Karpas-422 (cell line): ENCODE results near the gene C17orf75. TPM values are rescaled to one million over a fixed set of nuclear protein-coding genes. Genes with fewer than 3 reads are reported as not detected.

Experiments
- DNase-seq: peaks from one replicate; pipeline ENCODE4 v3.0.0-alpha.2; 2015
- H2AFZ ChIP-seq: fragments of 200-600 bp; sonication (generic); 2 replicates; pipeline ENCODE4 v1.6.1; 2014; ENCODE audit warnings: antibody characterized with exemption, low read length, mixed read lengths
- H3K27ac ChIP-seq: fragments of 200-600 bp; sonication (generic); 2 replicates; pipeline ENCODE4 v1.5.1; 2014; ENCODE audit warnings: mild to moderate bottlenecking, low read length, moderate library complexity
- H3K27me3 ChIP-seq: fragments of 200-600 bp; sonication (generic); 2 replicates; pipeline ENCODE4 v1.6.1; 2014; ENCODE audit warnings: low read length, mixed read lengths
- H3K36me3 ChIP-seq: fragments of 200-600 bp; sonication (generic); 2 replicates; pipeline ENCODE4 v1.6.1; 2014; ENCODE audit warnings: low read length, mixed read lengths; ENCODE audit not compliant: insufficient read depth
- H3K4me1 ChIP-seq: fragments of 200-600 bp; sonication (generic); 2 replicates; pipeline ENCODE4 v1.6.1; 2014; ENCODE audit warnings: mild to moderate bottlenecking, low read length, mixed read lengths
- H3K4me2 ChIP-seq: fragments of 200-600 bp; sonication (generic); 2 replicates; pipeline ENCODE4 v1.6.1; 2014; ENCODE audit warnings: low read length, low read depth, mild to moderate bottlenecking; ENCODE audit not compliant: poor library complexity, severe bottlenecking
- H3K4me3 ChIP-seq: fragments of 200-600 bp; sonication (generic); 2 replicates; pipeline ENCODE4 v1.5.1; 2014; ENCODE audit warnings: mild to moderate bottlenecking, antibody characterized with exemption, low read length, mixed read lengths
- H3K79me2 ChIP-seq: fragments of 200-600 bp; sonication (generic); 2 replicates; pipeline ENCODE4 v1.6.1; 2014; ENCODE audit warnings: mild to moderate bottlenecking, low read length, mixed read lengths
- H3K9ac ChIP-seq: fragments of 200-600 bp; sonication (generic); 2 replicates; pipeline ENCODE4 v1.6.0; 2014; ENCODE audit warnings: low read length
- H3K9me2 ChIP-seq: fragments of 200-600 bp; sonication (generic), shearing (Covaris generic); replicated peaks from 2 replicates; pipeline ENCODE4 v1.6.0; 2014; ENCODE audit warnings: mild to moderate bottlenecking, low read length, moderate library complexity; ENCODE audit not compliant: insufficient read depth
- H3K9me3 ChIP-seq: fragments of 300-700, 200-600 bp; sonication (generic); 2 replicates; pipeline ENCODE4 v1.6.1; 2014; ENCODE audit warnings: low read length, mixed read lengths
- H4K20me1 ChIP-seq: fragments of 200-600 bp; sonication (generic); 2 replicates; pipeline ENCODE4 v1.6.1; 2014; ENCODE audit warnings: mild to moderate bottlenecking, antibody characterized with exemption, low read length, low read depth; ENCODE audit not compliant: insufficient read depth
- total RNA-seq: library from RNA; depleted of rRNA; stranded (reverse); fragments of >200 nt; shearing (Covaris generic); gene quantifications from 2 replicates; pipeline ENCODE4 v1.2.3, GENCODE V29; 2014; ENCODE audit warnings: low replicate concordance

C17orf75 gene
- total RNA-seq, 1 experiment from 2014 or later, result 31.3 TPM

- Histone ChIP-seq H3K27me3 (no peaks in the 10 kb centered on the region), H4K20me1 (peaks cover 42% of the 10 kb centered on the region), H3K9me3 (no peaks in the 10 kb centered on the region), H3K4me1 (peaks cover 27% of the 10 kb centered on the region), H3K9me2 (no peaks in the 10 kb centered on the region), H3K27ac (peak overlapping the region; percentile 84), H2AFZ (no peak overlapping the region), H3K4me2 (peak overlapping the region; percentile 94), H3K79me2 (peaks cover 67% of the 10 kb centered on the region), H3K36me3 (peaks cover 33% of the 10 kb centered on the region), H3K4me3 (peak overlapping the region; percentile 91), H3K9ac (peak overlapping the region; percentile 96)
- peak; percentile 88 for DNase-seq
Measured at GRCh38 chr17:32350666-32351418, 8.9 kb upstream of the C17orf75 start.

GRCh38 chr17:32349854-32350665 is 8.1 kb upstream of the C17orf75 start, which contains the start of gene ZNF207:
Gene ZNF207, plus strand, starts transcription at chr17:32350157. Its CDS starts 129 bp downstream, at chr17:32350286.
- peaks cover 60% of the 10 kb centered on the region for H3K79me2 ChIP-seq
- H3K4me2 ChIP-seq, result peak within 1 kb of the TSS; percentile 94
- H3K9ac ChIP-seq, result peak within 1 kb of the TSS; percentile 96
- H3K4me3 ChIP-seq, result peak within 1 kb of the TSS; percentile 91
- peak within 1 kb of the TSS; percentile 84 for H3K27ac ChIP-seq
- no peaks in the 10 kb centered on the region for H3K27me3 ChIP-seq
- peaks cover 34% of the 10 kb centered on the region for H4K20me1 ChIP-seq
- no peaks in the 10 kb centered on the region for H3K9me2 ChIP-seq
- no peak within 1 kb of the TSS for H2AFZ ChIP-seq
- H3K4me1 ChIP-seq, result peaks cover 27% of the 10 kb centered on the region
- peaks cover 25% of the 10 kb centered on the region for H3K36me3 ChIP-seq
- DNase-seq, result peak; percentile 99
- no peaks in the 10 kb centered on the region for H3K9me3 ChIP-seq

DNA sequence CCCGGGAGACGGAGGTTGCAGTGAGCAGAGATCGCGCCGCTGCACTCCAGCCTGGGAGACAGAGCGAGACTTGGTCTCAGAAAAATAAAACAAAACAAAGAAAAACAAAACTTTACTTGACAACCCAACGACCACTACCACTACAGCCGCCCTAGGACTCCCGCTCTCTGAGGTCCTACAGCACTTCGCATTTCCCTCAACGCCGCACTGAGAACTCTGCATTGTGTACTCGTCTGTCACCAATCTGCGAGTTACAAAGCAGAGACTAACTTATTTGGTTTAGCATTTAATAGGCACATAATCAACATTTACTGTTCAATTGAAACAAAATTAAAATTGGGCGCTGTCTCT is 7.5 kb upstream of the C17orf75 start:
- Histone ChIP-seq H3K4me3 (peak overlapping the region; percentile 91), H3K27ac (peak overlapping the region; percentile 84), H3K9me2 (no peaks in the 10 kb centered on the region), H3K9me3 (no peaks in the 10 kb centered on the region), H3K27me3 (no peaks in the 10 kb centered on the region), H3K36me3 (peaks cover 24% of the 10 kb centered on the region), H3K4me1 (peaks cover 27% of the 10 kb centered on the region), H4K20me1 (peaks cover 28% of the 10 kb centered on the region), H3K9ac (peak overlapping the region; percentile 96), H3K79me2 (peaks cover 54% of the 10 kb centered on the region), H3K4me2 (peak overlapping the region; percentile 94), H2AFZ (no peak overlapping the region)
- no peak for DNase-seq

GRCh38 chr17:32348483-32348800 is 6.5 kb upstream of the C17orf75 start:
- Histone ChIP-seq H3K9ac (no peak overlapping the region), H3K27me3 (no peaks in the 10 kb centered on the region), H3K9me2 (no peaks in the 10 kb centered on the region)

GRCh38 chr17:32345951-32346600 is 4.1 kb upstream of the C17orf75 start:
- Histone ChIP-seq H3K79me2 (peaks cover 26% of the 10 kb centered on the region), H2AFZ (no peak overlapping the region), H3K4me2 (no peak overlapping the region), H3K27ac (no peak overlapping the region), H3K27me3 (no peaks in the 10 kb centered on the region), H3K36me3 (peaks cover 2% of the 10 kb centered on the region; the same call in 1 of the 2 replicates), H3K9me2 (no peaks in the 10 kb centered on the region), H3K4me1 (peaks cover 26% of the 10 kb centered on the region), H3K9me3 (no peaks in the 10 kb centered on the region), H4K20me1 (peaks cover 4% of the 10 kb centered on the region), H3K9ac (no peak overlapping the region), H3K4me3 (no peak overlapping the region)
- DNase-seq, result no peak

More at GRCh38 chr17:32348483-32348800, 6.5 kb upstream of the C17orf75 start:
- H3K4me3 ChIP-seq, result no peak overlapping the region
- peaks cover 21% of the 10 kb centered on the region for H4K20me1 ChIP-seq
- peaks cover 45% of the 10 kb centered on the region for H3K79me2 ChIP-seq
- H3K9me3 ChIP-seq, result no peaks in the 10 kb centered on the region
- DNase-seq, result no peak
- H2AFZ ChIP-seq, result no peak overlapping the region
- peaks cover 19% of the 10 kb centered on the region; the same call in 1 of the 2 replicates for H3K36me3 ChIP-seq
- no peak overlapping the region for H3K27ac ChIP-seq
- H3K4me2 ChIP-seq, result peak overlapping the region; percentile 94
- H3K4me1 ChIP-seq, result peaks cover 27% of the 10 kb centered on the region

GRCh38 chr17:32342603-32343325 is 791 bp upstream of the C17orf75 start:
- no peak for DNase-seq
- Histone ChIP-seq H3K9ac (peak overlapping the region; percentile 80), H2AFZ (peak overlapping the region; percentile 89; the same call in 1 of the 2 replicates), H3K36me3 (peaks cover 13% of the 10 kb centered on the region; the same call in 1 of the 2 replicates), H4K20me1 (no peaks in the 10 kb centered on the region), H3K4me3 (peak overlapping the region; percentile 76), H3K79me2 (peaks cover 14% of the 10 kb centered on the region; the same call in 1 of the 2 replicates), H3K27ac (peak overlapping the region; percentile 73; the same call in 1 of the 2 replicates), H3K4me1 (peaks cover 22% of the 10 kb centered on the region), H3K4me2 (peak overlapping the region; percentile 88), H3K27me3 (no peaks in the 10 kb centered on the region), H3K9me3 (no peaks in the 10 kb centered on the region), H3K9me2 (no peaks in the 10 kb centered on the region)

DNA sequence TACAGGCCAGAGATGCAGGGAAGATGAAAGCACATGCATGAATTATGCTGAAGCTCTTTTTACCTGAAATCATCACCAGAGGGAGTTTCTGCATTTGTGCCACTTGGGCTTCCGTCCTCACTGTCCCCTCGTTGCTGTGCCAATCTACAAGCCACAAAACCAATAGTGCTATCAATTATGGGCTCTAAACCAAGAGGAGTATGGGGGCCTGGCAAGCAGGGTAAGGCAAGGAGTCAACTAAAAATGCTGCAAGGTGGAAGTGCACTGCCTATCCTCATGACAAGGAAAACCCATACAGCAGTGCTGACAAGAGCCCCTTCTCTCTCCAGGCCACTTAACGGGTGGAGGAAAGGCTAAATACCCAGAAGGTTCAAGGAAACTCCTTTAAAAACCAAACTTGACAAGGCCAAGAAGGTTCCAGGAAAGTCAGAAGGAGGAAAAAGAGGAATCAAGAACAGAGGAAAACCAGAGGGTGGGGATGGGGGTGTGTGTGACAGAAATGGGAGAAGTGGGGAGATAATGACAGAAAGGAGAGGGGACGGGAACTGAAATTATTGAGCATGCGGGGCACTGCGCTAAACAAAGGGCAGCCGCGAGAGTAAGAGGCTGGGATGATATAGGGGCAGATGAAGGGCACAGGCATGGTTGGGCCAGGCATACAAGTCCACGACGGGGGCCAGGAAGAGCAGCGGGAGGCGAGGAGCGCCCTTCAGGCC is 674 bp downstream of the C17orf75 start:
- Histone ChIP-seq H3K4me3 (peak overlapping the region; percentile 76), H2AFZ (peak overlapping the region; percentile 82), H3K36me3 (peaks cover 14% of the 10 kb centered on the region; the same call in 1 of the 2 replicates), H3K27ac (peak overlapping the region; percentile 73), H3K9ac (peak overlapping the region; percentile 80), H3K4me1 (peaks cover 22% of the 10 kb centered on the region), H4K20me1 (no peaks in the 10 kb centered on the region), H3K4me2 (peak overlapping the region; percentile 88), H3K79me2 (peaks cover 14% of the 10 kb centered on the region; the same call in 1 of the 2 replicates), H3K9me2 (no peaks in the 10 kb centered on the region), H3K9me3 (no peaks in the 10 kb centered on the region), H3K27me3 (no peaks in the 10 kb centered on the region)
- peak; percentile 84 for DNase-seq
